GM19467 (cell line): Measurements from ENCODE around the gene GCH1.
"Not testable (repeated sequence)": the region's sequence is repeated elsewhere in the genome, so short reads cannot be mapped to it uniquely, and the experiment has no call there.

ENCODE experiments used
- ATAC-seq: cut with Tn5 transposase; IDR thresholded peaks from one replicate; pipeline ENCODE4 v1.9.1; 2021; ENCODE audit warnings: mild to moderate bottlenecking, moderate library complexity; ENCODE audit not compliant: unreplicated experiment

GCH1 gene

GRCh38 chr14:54870154-54871090 is 32.2 kb downstream of the GCH1 start:
- not testable (repeated sequence) for ATAC-seq

GRCh38 chr14:54867011-54867410 is 35.6 kb downstream of the GCH1 start:
- no peak for ATAC-seq

- no peak for ATAC-seq
These were observed 36.0 kb downstream of the GCH1 start for GRCh38 chr14:54866588-54866987.

GRCh38 chr14:54864526-54864925 is 38.1 kb downstream of the GCH1 start:
- ATAC-seq = no peak

- ATAC-seq = peak; percentile 77
These were observed 44.8 kb downstream of the GCH1 start for GRCh38 chr14:54857830-54858269.

GRCh38 chr14:54856152-54856551 is 46.5 kb downstream of the GCH1 start:
- no peak for ATAC-seq

GRCh38 chr14:54854181-54854580 is 48.4 kb downstream of the GCH1 start:
- no peak for ATAC-seq

GRCh38 chr14:54853339-54853738 is 49.3 kb downstream of the GCH1 start:
- ATAC-seq = no peak

- no peak for ATAC-seq
These were observed 50.4 kb downstream of the GCH1 start for GRCh38 chr14:54852215-54852614.

GRCh38 chr14:54848910-54849309 is 53.7 kb downstream of the GCH1 start:
- ATAC-seq = no peak

GRCh38 chr14:54845641-54846040 is 57.0 kb downstream of the GCH1 start:
- ATAC-seq = no peak

- ATAC-seq = no peak
These were observed 58.1 kb downstream of the GCH1 start for GRCh38 chr14:54844479-54844878.

- ATAC-seq = no peak
These were observed 61.8 kb downstream of the GCH1 start for GRCh38 chr14:54840798-54841197.

GRCh38 chr14:54840336-54840735 is 62.3 kb downstream of the GCH1 start:
- ATAC-seq = no peak

- no peak for ATAC-seq
These were observed 62.9 kb downstream of the GCH1 start for GRCh38 chr14:54839701-54840119.

- ATAC-seq = no peak
These were observed 63.6 kb downstream of the GCH1 start for GRCh38 chr14:54838931-54839512.

GRCh38 chr14:54837508-54838149 is 65.0 kb downstream of the GCH1 start:
- no peak for ATAC-seq

- no peak for ATAC-seq
These were observed 66.4 kb downstream of the GCH1 start for GRCh38 chr14:54836231-54836630.

- no peak for ATAC-seq
These were observed 67.9 kb downstream of the GCH1 start for GRCh38 chr14:54834727-54835126.

GRCh38 chr14:54834081-54834480 is 68.5 kb downstream of the GCH1 start:
- ATAC-seq = no peak

- ATAC-seq = no peak
These were observed 72.0 kb downstream of the GCH1 start for GRCh38 chr14:54830650-54831049.
